Loucy (cell line): ENCODE results near the gene ASCL2.

Experiments
- H2AFZ ChIP-seq: fragments of 200-600 bp; sonication (generic); 2 replicates; pipeline ENCODE4 v1.6.0; 2016; ENCODE audit warnings: antibody characterized with exemption, mild to moderate bottlenecking, low read length, moderate library complexity
- H3F3A ChIP-seq: fragments of 200-600 bp; 2 replicates; pipeline ENCODE4 v1.6.0; 2016; ENCODE audit warnings: antibody characterized with exemption, low read depth, mild to moderate bottlenecking
- H3K27me3 ChIP-seq: fragments of 200-600 bp; sonication (generic); 2 replicates; pipeline ENCODE4 v1.6.1; 2014; ENCODE audit warnings: low read length, mild to moderate bottlenecking; ENCODE audit not compliant: insufficient read depth, poor library complexity, severe bottlenecking
- H3K36me3 ChIP-seq: fragments of 200-600 bp; sonication (generic); 2 replicates; pipeline ENCODE4 v1.6.1; 2016; ENCODE audit warnings: low read length; ENCODE audit not compliant: insufficient read depth
- H3K4me1 ChIP-seq: fragments of 200-600 bp; sonication (generic); 2 replicates; pipeline ENCODE4 v1.5.1; 2014; ENCODE audit warnings: low read length, mild to moderate bottlenecking; ENCODE audit not compliant: insufficient read depth, poor library complexity, severe bottlenecking
- H3K4me2 ChIP-seq: fragments of 200-600 bp; sonication (generic); 2 replicates; pipeline ENCODE4 v1.6.0; 2014; ENCODE audit warnings: antibody characterized with exemption, low read length, low read depth, mild to moderate bottlenecking; ENCODE audit not compliant: poor library complexity, severe bottlenecking
- H3K4me3 ChIP-seq: fragments of 200-600 bp; sonication (generic); 2 replicates; pipeline ENCODE4 v1.5.1; 2014; ENCODE audit warnings: low read length, mild to moderate bottlenecking, mixed read lengths; ENCODE audit not compliant: poor library complexity, severe bottlenecking
- H3K79me2 ChIP-seq: fragments of 200-600 bp; sonication (generic); 2 replicates; pipeline ENCODE4 v1.6.1; 2014; ENCODE audit warnings: low read length; ENCODE audit not compliant: insufficient read depth
- H3K9ac ChIP-seq: fragments of 200-600 bp; sonication (generic); 2 replicates; pipeline ENCODE4 v1.6.0; 2014; ENCODE audit warnings: mild to moderate bottlenecking, low read depth, low read length, moderate library complexity; ENCODE audit not compliant: poor library complexity, severe bottlenecking
- H3K9me2 ChIP-seq: fragments of 200-600 bp; sonication (generic); replicated peaks from 2 replicates; pipeline ENCODE4 v1.6.1; 2016; ENCODE audit warnings: low read depth, low read length, mixed read lengths
- H3K9me3 ChIP-seq: fragments of 200-600 bp; sonication (generic); 2 replicates; pipeline ENCODE4 v1.6.1; 2014; ENCODE audit warnings: mild to moderate bottlenecking, antibody characterized with exemption, low read length, low read depth; ENCODE audit not compliant: insufficient read depth
- H4K20me1 ChIP-seq: fragments of 200-600 bp; sonication (generic); 2 replicates; pipeline ENCODE4 v1.6.0; 2014; ENCODE audit warnings: antibody characterized with exemption, low read length, mild to moderate bottlenecking; ENCODE audit not compliant: insufficient read depth, poor library complexity, severe bottlenecking
- EZH2phosphoT487 ChIP-seq: fragments of 200-600 bp; IDR thresholded peaks from 2 replicates; pipeline ENCODE4 v1.6.1; 2018; ENCODE audit warnings: antibody characterized with exemption, mild to moderate bottlenecking, moderate library complexity, borderline replicate concordance
- TF ChIP-seq, protein P1 (sequence below): fragments of 200-600 bp; sonication (generic); conservative IDR thresholded peaks from 2 replicates; pipeline ENCODE4 v1.5.1; 2014; ENCODE audit warnings: mild to moderate bottlenecking, antibody characterized with exemption, low read length

The ASCL2 gene

DNA sequence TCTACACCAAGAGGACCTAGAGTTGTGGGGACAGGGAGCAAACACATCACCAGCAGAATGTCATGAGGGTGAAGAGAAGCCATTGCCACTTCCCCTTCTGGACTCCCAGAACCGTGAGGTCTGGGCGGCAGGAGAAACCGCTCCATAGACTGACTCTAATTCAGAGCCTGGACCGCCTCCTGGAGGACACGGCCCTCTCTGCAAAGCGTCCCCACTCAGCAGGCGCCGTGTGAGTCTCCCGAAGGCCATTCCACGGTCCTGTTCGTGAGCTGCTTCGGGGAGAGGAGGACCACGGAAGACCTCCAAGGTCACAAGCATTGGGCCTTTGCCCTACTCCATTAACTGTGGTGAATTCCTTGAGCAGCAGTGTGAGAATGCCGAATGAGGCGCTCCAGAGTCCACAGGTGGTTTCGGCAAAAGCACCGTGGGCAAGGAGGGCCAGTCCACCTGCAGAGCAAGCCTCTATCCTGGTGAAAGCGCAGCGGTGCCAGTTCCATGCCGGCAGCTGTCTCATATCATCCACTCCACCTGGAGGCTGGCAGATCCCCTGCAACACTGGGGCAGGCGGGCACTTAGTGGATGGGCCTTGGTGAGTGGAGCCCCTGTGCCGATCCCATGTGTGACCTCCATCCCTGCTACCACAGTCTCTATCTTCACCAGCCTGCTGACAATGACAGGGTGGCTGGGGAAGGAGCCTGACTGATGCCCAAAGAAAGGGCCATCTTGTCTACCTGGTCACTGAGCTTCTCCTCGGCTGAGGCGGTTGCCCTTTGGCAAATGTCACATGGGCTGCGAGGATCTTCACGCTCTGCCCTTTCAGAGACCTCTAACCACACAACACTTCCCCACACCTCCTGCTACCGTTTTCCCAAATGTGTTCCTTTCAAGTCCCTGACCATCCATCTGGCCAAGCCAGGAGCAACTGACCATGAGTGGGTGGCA lies 23.9 kb upstream of the ASCL2 start:
- H3K4me2 ChIP-seq, result no peak overlapping the region
- no peak for TF ChIP-seq EZH2phosphoT487
- TF ChIP-seq, protein P1, sequence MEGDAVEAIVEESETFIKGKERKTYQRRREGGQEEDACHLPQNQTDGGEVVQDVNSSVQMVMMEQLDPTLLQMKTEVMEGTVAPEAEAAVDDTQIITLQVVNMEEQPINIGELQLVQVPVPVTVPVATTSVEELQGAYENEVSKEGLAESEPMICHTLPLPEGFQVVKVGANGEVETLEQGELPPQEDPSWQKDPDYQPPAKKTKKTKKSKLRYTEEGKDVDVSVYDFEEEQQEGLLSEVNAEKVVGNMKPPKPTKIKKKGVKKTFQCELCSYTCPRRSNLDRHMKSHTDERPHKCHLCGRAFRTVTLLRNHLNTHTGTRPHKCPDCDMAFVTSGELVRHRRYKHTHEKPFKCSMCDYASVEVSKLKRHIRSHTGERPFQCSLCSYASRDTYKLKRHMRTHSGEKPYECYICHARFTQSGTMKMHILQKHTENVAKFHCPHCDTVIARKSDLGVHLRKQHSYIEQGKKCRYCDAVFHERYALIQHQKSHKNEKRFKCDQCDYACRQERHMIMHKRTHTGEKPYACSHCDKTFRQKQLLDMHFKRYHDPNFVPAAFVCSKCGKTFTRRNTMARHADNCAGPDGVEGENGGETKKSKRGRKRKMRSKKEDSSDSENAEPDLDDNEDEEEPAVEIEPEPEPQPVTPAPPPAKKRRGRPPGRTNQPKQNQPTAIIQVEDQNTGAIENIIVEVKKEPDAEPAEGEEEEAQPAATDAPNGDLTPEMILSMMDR, result no peak

DNA sequence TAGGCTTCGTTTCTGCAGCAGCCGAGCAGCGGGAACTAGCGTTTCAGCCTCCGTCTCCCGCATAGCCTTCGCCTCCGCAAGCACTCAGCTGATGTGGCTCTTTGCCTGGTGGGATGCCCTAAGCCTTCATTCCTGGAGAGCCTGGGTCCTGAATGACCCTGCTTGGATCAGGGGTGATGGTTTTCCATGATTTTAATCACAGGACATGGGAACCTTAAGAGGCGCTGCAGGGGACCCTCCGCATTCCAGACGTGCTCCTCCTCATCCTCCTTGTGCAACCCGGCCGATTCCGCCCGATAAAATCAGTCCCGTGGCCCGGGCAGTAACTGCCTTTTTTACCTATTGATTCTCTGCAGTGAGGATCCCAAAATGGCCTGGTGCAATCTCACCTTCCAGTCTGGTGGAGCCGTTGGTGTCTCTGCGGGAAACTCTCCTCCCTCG lies 23.2 kb upstream of the ASCL2 start:
- Histone ChIP-seq H3F3A (no peaks in the 10 kb centered on the region), H3K4me3 (no peak overlapping the region), H3K27me3 (no peaks in the 10 kb centered on the region), H3K4me2 (no peak overlapping the region), H3K4me1 (peaks cover 5% of the 10 kb centered on the region), H3K9me2 (no peaks in the 10 kb centered on the region), H3K36me3 (peaks cover 9% of the 10 kb centered on the region; the same call in 1 of the 2 replicates), H3K9ac (no peak overlapping the region), H2AFZ (no peak overlapping the region), H3K79me2 (peaks cover 7% of the 10 kb centered on the region; the same call in 1 of the 2 replicates), H4K20me1 (peaks cover 3% of the 10 kb centered on the region), H3K9me3 (no peaks in the 10 kb centered on the region)
- TF ChIP-seq, protein P1, result no peak
- TF ChIP-seq EZH2phosphoT487, result no peak

More for the DNA sequence above, 23.9 kb upstream of the ASCL2 start:
- Histone ChIP-seq H2AFZ (no peak overlapping the region), H3F3A (no peaks in the 10 kb centered on the region), H3K4me3 (no peak overlapping the region), H3K36me3 (peaks cover 9% of the 10 kb centered on the region; the same call in 1 of the 2 replicates), H3K9me3 (no peaks in the 10 kb centered on the region), H3K9ac (no peak overlapping the region), H3K9me2 (no peaks in the 10 kb centered on the region), H3K4me1 (peaks cover 12% of the 10 kb centered on the region), H3K79me2 (peaks cover 14% of the 10 kb centered on the region), H4K20me1 (peaks cover 7% of the 10 kb centered on the region), H3K27me3 (no peaks in the 10 kb centered on the region)

DNA sequence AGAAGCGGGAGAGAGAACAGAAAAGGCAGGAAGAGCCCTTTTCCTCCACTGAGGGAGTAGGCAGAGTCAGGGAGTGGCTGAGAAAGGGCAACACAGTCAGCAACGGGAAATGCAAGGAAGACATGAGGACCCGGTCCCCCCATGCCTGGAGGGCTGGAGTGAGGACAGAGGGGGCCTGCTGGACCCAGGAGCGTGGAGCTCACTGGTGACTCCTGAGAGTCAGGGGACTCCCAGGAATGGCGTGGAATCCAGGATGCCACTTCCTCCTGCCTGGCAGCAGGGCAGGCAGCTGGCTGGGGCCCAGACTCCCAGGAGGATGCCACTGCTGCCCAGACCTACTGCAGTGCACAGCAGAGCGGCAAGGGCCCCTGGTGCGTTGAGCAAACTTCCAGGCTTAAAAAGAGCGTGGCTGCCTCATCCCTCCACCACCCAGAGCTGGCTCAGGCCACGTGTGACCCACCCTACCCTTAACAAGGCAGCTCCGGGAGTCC lies 20.0 kb upstream of the ASCL2 start:
- Histone ChIP-seq H3K9me3 (no peaks in the 10 kb centered on the region), H4K20me1 (no peaks in the 10 kb centered on the region), H3K4me1 (no peaks in the 10 kb centered on the region), H3K27me3 (no peaks in the 10 kb centered on the region), H3K9ac (no peak overlapping the region), H3K4me3 (no peak overlapping the region), H3K4me2 (no peak overlapping the region), H3K36me3 (no peaks in the 10 kb centered on the region), H3F3A (no peaks in the 10 kb centered on the region), H3K79me2 (no peaks in the 10 kb centered on the region), H2AFZ (no peak overlapping the region), H3K9me2 (no peaks in the 10 kb centered on the region)
- TF ChIP-seq, protein P1, result no peak
- TF ChIP-seq EZH2phosphoT487, result no peak
